WTC11 (cell line): ENCODE data around the gene CHMP1A. TPM values are rescaled to one million over a fixed set of nuclear protein-coding genes. Genes with fewer than 3 reads are reported as not detected.

Experiments used
- ATAC-seq: fragments of 200-7000 bp; cut with Tn5 transposase; 2 replicates; pipeline ENCODE4 v1.10.0; 2021; ENCODE audit warnings: mild to moderate bottlenecking, moderate library complexity
- CTCF ChIA-PET: fragments of 300-600 bp; sonication (Branson Sonifier 250); formaldehyde crosslinking; loops from one replicate; lab custom pipeline; 2021; ENCODE audit warnings: antibody characterized with exemption; lab: Charles Lee
- POLR2A ChIA-PET: fragments of 350-600 bp; sonication (Branson Sonifier 250); formaldehyde crosslinking; loops from one replicate; lab custom pipeline; 2021; ENCODE audit warnings: antibody characterized with exemption; lab: Charles Lee
- DNase-seq: peaks from one replicate; pipeline ENCODE4 v3.0.0; 2021; ENCODE audit warnings: low spot score
- H3K27ac Mint-ChIP-seq: 2 replicates; pipeline ENCODE4 v1.8.0; 2021; ENCODE audit warnings: mixed read lengths
- H3K27me3 Mint-ChIP-seq: 2 replicates; pipeline ENCODE4 v1.8.0; 2021; ENCODE audit warnings: low read depth, mild to moderate bottlenecking, moderate library complexity, mixed read lengths
- H3K36me3 Mint-ChIP-seq: 2 replicates; pipeline ENCODE4 v1.8.0; 2021; ENCODE audit warnings: mixed read lengths
- H3K4me1 Mint-ChIP-seq: 2 replicates; pipeline ENCODE4 v1.8.0; 2022; ENCODE audit warnings: mixed read lengths
- H3K4me3 Mint-ChIP-seq: 2 replicates; pipeline ENCODE4 v1.8.0; 2021; ENCODE audit warnings: mild to moderate bottlenecking, moderate library complexity, mixed read lengths
- H3K9me3 Mint-ChIP-seq: 2 replicates; pipeline ENCODE4 v1.8.0; 2021; ENCODE audit warnings: mixed read lengths
- GABPB1 ChIP-seq: sonication (generic); formaldehyde crosslinking; IDR thresholded peaks from 2 replicates; pipeline ENCODE4 v1.8.1; 2023; ENCODE audit warnings: mild to moderate bottlenecking, missing genetic modification reagents
- GTF2I ChIP-seq: fragments of 250-450 bp; sonication (Bioruptor Pico); conservative IDR thresholded peaks from 2 replicates; pipeline ENCODE4 v1.4.0; 2021; ENCODE audit warnings: mild to moderate bottlenecking
- NR2C2 ChIP-seq: sonication (generic); formaldehyde crosslinking; IDR thresholded peaks from 2 replicates; pipeline ENCODE4 v1.8.0; 2022; ENCODE audit warnings: mild to moderate bottlenecking, missing genetic modification reagents
- SMAD3 ChIP-seq: sonication (generic); formaldehyde crosslinking; IDR thresholded peaks from 2 replicates; pipeline ENCODE4 v1.8.0; 2022; ENCODE audit warnings: missing genetic modification reagents, mild to moderate bottlenecking, borderline replicate concordance
- TEAD1 ChIP-seq: sonication (generic); formaldehyde crosslinking; IDR thresholded peaks from 2 replicates; pipeline ENCODE4 v1.8.0; 2022; ENCODE audit warnings: mild to moderate bottlenecking, missing genetic modification reagents
- ZNF121 ChIP-seq: sonication (generic); formaldehyde crosslinking; IDR thresholded peaks from 2 replicates; pipeline ENCODE4 v1.8.0; 2023; ENCODE audit warnings: missing genetic modification reagents
- ZNF138 ChIP-seq: sonication (generic); formaldehyde crosslinking; conservative IDR thresholded peaks from 2 replicates; pipeline ENCODE4 v1.8.1; 2022; ENCODE audit warnings: mild to moderate bottlenecking, moderate library complexity, missing genetic modification reagents
- total RNA-seq: library from RNA; stranded (reverse); gene quantifications from 3 replicates; pipeline ENCODE4 v1.2.3, GENCODE V29; 2021
- TF ChIP-seq, protein P1 (sequence below): sonication (generic); formaldehyde crosslinking; IDR thresholded peaks from 2 replicates; pipeline ENCODE4 v1.8.0; 2023; ENCODE audit warnings: missing genetic modification reagents, mild to moderate bottlenecking, borderline replicate concordance
- TF ChIP-seq, protein P2 (sequence below): sonication (generic); formaldehyde crosslinking; IDR thresholded peaks from 2 replicates; pipeline ENCODE4 v1.8.0; 2022; ENCODE audit warnings: mild to moderate bottlenecking, missing genetic modification reagents
- TF ChIP-seq, protein P3 (sequence below): sonication (generic); formaldehyde crosslinking; IDR thresholded peaks from 2 replicates; pipeline ENCODE4 v1.8.1; 2022; ENCODE audit warnings: low read depth, missing genetic modification reagents, borderline replicate concordance
- TF ChIP-seq, protein P4 (sequence below): sonication (generic); formaldehyde crosslinking; IDR thresholded peaks from 2 replicates; pipeline ENCODE4 v1.8.1; 2022; ENCODE audit warnings: missing genetic modification reagents, borderline replicate concordance
- TF ChIP-seq, protein P5 (sequence below): sonication (generic); formaldehyde crosslinking; IDR thresholded peaks from 2 replicates; pipeline ENCODE4 v1.8.1; 2023; ENCODE audit warnings: mild to moderate bottlenecking, missing genetic modification reagents
- TF ChIP-seq, protein P6 (sequence below): sonication (generic); formaldehyde crosslinking; IDR thresholded peaks from 2 replicates; pipeline ENCODE4 v1.8.1; 2022; ENCODE audit warnings: mild to moderate bottlenecking, missing genetic modification reagents, moderate library complexity, borderline replicate concordance

CHMP1A gene
- total RNA-seq, 1 experiment from 2014 or later, result 76.0 TPM

DNA sequence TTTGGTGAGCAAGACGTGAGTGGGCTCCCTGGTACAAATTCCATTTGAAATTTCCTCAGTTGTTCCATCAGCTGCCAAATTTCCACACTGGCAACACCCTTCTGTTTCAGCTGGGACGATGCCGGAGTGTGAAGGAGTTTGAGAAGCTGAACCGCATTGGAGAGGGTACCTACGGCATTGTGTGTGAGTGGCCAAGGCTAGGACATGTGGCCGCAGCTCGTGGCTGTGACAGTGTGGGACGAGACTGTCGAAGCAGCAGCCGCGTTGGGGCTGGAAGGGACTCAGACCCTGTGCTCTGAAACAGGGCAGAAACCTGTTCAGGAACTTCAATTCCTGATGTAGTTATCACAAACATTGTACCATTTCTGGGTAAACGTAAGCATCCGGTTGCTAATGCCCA, 31.6 kb upstream of the CHMP1A start (continued):
- TF ChIP-seq, protein P1, sequence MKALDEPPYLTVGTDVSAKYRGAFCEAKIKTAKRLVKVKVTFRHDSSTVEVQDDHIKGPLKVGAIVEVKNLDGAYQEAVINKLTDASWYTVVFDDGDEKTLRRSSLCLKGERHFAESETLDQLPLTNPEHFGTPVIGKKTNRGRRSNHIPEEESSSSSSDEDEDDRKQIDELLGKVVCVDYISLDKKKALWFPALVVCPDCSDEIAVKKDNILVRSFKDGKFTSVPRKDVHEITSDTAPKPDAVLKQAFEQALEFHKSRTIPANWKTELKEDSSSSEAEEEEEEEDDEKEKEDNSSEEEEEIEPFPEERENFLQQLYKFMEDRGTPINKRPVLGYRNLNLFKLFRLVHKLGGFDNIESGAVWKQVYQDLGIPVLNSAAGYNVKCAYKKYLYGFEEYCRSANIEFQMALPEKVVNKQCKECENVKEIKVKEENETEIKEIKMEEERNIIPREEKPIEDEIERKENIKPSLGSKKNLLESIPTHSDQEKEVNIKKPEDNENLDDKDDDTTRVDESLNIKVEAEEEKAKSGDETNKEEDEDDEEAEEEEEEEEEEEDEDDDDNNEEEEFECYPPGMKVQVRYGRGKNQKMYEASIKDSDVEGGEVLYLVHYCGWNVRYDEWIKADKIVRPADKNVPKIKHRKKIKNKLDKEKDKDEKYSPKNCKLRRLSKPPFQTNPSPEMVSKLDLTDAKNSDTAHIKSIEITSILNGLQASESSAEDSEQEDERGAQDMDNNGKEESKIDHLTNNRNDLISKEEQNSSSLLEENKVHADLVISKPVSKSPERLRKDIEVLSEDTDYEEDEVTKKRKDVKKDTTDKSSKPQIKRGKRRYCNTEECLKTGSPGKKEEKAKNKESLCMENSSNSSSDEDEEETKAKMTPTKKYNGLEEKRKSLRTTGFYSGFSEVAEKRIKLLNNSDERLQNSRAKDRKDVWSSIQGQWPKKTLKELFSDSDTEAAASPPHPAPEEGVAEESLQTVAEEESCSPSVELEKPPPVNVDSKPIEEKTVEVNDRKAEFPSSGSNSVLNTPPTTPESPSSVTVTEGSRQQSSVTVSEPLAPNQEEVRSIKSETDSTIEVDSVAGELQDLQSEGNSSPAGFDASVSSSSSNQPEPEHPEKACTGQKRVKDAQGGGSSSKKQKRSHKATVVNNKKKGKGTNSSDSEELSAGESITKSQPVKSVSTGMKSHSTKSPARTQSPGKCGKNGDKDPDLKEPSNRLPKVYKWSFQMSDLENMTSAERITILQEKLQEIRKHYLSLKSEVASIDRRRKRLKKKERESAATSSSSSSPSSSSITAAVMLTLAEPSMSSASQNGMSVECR (CRISPR knock-in tag), result no peak

DNA sequence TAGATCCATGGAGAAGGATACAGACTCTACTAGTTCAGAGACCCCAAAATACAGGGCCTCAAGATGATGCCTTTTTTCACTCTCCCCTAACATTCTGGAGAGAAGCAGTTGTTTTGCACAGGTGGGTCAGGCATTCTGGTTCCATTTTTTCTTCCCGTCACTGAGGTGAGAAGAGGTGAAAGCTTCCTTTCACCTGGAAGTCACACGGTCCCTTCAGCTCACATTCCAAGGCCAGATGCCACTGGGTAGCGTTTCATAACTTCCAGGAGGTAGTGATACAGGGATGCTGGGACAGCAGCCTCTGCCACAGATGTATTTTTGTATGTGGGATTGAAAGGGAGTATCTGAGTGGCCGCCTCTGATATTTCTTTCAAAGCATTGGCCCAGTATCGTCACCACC, 30.9 kb upstream of the CHMP1A start:
- no peak for DNase-seq
- TF ChIP-seq GABPB1 (CRISPR knock-in tag), result 0 out of 2 replicates have a peak, but pooled peaks have one; percentile 16
- TF ChIP-seq, protein P2, sequence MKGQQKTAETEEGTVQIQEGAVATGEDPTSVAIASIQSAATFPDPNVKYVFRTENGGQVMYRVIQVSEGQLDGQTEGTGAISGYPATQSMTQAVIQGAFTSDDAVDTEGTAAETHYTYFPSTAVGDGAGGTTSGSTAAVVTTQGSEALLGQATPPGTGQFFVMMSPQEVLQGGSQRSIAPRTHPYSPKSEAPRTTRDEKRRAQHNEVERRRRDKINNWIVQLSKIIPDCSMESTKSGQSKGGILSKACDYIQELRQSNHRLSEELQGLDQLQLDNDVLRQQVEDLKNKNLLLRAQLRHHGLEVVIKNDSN (CRISPR knock-in tag), result no peak
- H3K27ac Mint-ChIP-seq, result no peak overlapping the region
- ATAC-seq, result no peak
- peaks cover 7% of the 10 kb centered on the region for H3K4me1 Mint-ChIP-seq
- ChIA-PET CTCF (interaction anchor here (0.7 kb wide), 1 partner anchor 18 kb away, joined by 3 read pairs; no protein-coding TSS in a partner anchor), POLR2A (interaction anchor here (0.7 kb wide), 2 partner anchors 419 to 922 kb away, joined by 3 to 11 read pairs; no protein-coding TSS in a partner anchor)
- peaks cover 3% of the 10 kb centered on the region; the same call in 1 of the 2 replicates for H3K27me3 Mint-ChIP-seq
- H3K4me3 Mint-ChIP-seq, result peak overlapping the region; percentile 85; the same call in 1 of the 2 replicates
- H3K9me3 Mint-ChIP-seq, result peaks cover 21% of the 10 kb centered on the region
- peaks cover 53% of the 10 kb centered on the region for H3K36me3 Mint-ChIP-seq

DNA sequence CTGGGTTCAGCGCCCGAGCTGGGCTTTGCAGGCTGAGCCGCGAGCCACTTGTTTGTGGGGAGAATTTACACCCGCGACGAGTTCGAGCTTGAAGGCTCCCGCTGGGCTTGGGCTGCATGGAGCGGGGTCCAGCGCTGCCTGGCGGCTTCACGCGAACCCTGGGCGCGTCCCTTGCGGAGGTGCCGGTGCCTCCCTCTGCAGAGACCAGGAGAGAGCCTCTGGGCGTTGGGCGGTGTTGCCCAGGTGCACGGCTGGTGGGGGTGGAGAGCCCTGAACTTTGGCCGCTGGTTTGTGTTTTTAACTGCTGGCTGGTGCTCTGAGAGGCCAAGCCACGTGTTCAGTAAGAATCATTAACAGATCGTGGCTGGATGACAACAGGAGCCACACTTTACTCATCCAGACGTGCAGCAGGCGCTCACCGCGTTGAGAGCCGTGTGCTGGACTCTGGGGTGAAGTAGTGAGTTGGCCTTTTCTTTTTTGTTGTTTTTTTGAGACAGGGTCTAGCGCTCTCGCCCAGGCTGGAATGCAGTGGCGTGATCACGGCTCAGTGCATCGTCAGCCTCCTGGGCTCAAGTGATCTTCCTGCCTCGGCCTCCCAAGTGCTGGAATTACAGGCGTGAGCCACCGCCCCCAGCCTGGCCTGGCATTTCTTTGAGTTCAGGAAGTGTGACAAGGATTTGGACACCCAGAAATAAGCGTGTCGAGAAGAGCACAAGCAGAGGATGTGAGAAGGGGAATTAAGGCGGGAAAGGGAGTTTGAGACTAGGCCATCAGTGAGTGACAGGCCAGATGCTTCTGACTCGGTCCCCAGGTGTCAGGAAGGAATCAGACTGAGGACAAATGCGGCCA, 29.8 kb upstream of the CHMP1A start:
- POLR2A ChIA-PET, result interaction anchor here (0.9 to 1.5 kb wide), 4 partner anchors 8 to 13 kb away, joined by 3 to 11 read pairs (median 5); no protein-coding TSS in a partner anchor
- peaks cover 7% of the 10 kb centered on the region for H3K4me1 Mint-ChIP-seq
- TF ChIP-seq NR2C2 (CRISPR knock-in tag), result no peak
- TF ChIP-seq ZNF138 (CRISPR knock-in tag), result no peak
- TF ChIP-seq, protein P3, sequence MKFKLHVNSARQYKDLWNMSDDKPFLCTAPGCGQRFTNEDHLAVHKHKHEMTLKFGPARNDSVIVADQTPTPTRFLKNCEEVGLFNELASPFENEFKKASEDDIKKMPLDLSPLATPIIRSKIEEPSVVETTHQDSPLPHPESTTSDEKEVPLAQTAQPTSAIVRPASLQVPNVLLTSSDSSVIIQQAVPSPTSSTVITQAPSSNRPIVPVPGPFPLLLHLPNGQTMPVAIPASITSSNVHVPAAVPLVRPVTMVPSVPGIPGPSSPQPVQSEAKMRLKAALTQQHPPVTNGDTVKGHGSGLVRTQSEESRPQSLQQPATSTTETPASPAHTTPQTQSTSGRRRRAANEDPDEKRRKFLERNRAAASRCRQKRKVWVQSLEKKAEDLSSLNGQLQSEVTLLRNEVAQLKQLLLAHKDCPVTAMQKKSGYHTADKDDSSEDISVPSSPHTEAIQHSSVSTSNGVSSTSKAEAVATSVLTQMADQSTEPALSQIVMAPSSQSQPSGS, result no peak
- no peak for TF ChIP-seq ZNF121 (CRISPR knock-in tag)
- peak; percentile 86 for TF ChIP-seq GABPB1 (CRISPR knock-in tag)
- no peak for TF ChIP-seq SMAD3 (CRISPR knock-in tag)
- TF ChIP-seq, protein P2 (CRISPR knock-in tag), result no peak
- TF ChIP-seq, protein P4, sequence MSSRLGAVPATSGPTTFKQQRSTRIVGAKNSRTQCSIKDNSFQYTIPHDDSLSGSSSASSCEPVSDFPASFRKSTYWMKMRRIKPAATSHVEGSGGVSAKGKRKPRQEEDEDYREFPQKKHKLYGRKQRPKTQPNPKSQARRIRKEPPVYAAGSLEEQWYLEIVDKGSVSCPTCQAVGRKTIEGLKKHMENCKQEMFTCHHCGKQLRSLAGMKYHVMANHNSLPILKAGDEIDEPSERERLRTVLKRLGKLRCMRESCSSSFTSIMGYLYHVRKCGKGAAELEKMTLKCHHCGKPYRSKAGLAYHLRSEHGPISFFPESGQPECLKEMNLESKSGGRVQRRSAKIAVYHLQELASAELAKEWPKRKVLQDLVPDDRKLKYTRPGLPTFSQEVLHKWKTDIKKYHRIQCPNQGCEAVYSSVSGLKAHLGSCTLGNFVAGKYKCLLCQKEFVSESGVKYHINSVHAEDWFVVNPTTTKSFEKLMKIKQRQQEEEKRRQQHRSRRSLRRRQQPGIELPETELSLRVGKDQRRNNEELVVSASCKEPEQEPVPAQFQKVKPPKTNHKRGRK, result no peak
- no peak for TF ChIP-seq GTF2I
- TF ChIP-seq, protein P5, sequence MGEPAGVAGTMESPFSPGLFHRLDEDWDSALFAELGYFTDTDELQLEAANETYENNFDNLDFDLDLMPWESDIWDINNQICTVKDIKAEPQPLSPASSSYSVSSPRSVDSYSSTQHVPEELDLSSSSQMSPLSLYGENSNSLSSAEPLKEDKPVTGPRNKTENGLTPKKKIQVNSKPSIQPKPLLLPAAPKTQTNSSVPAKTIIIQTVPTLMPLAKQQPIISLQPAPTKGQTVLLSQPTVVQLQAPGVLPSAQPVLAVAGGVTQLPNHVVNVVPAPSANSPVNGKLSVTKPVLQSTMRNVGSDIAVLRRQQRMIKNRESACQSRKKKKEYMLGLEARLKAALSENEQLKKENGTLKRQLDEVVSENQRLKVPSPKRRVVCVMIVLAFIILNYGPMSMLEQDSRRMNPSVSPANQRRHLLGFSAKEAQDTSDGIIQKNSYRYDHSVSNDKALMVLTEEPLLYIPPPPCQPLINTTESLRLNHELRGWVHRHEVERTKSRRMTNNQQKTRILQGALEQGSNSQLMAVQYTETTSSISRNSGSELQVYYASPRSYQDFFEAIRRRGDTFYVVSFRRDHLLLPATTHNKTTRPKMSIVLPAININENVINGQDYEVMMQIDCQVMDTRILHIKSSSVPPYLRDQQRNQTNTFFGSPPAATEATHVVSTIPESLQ (CRISPR knock-in tag), result no peak
- TF ChIP-seq TEAD1 (CRISPR knock-in tag), result no peak
- TF ChIP-seq, protein P6, sequence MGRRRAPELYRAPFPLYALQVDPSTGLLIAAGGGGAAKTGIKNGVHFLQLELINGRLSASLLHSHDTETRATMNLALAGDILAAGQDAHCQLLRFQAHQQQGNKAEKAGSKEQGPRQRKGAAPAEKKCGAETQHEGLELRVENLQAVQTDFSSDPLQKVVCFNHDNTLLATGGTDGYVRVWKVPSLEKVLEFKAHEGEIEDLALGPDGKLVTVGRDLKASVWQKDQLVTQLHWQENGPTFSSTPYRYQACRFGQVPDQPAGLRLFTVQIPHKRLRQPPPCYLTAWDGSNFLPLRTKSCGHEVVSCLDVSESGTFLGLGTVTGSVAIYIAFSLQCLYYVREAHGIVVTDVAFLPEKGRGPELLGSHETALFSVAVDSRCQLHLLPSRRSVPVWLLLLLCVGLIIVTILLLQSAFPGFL, result peak; percentile 20; the same call in 1 of the 2 replicates

More for the DNA sequence above, 29.8 kb upstream of the CHMP1A start:
- H3K36me3 Mint-ChIP-seq, result peaks cover 58% of the 10 kb centered on the region
- DNase-seq (no peak), ATAC-seq (peak; percentile 56)
- CTCF ChIA-PET, result interaction anchor here (1.0 to 1.8 kb wide), 5 partner anchors 13 to 130 kb away, joined by 3 to 19 read pairs (median 6); partner anchors contain the start of gene SPATA2L
- peak overlapping the region; percentile 85 for H3K4me3 Mint-ChIP-seq
- peaks cover 31% of the 10 kb centered on the region for H3K9me3 Mint-ChIP-seq
- peaks cover 3% of the 10 kb centered on the region; the same call in 1 of the 2 replicates for H3K27me3 Mint-ChIP-seq
- peak overlapping the region; percentile 87; the same call in 1 of the 2 replicates for H3K27ac Mint-ChIP-seq
